SK-N-MC (cell line): ENCODE data around the gene TERT.

ENCODE experiments used
- EZH2 ChIP-seq: fragments of 200-600 bp; sonication (generic); IDR thresholded peaks from one replicate; pipeline ENCODE4 v1.6.1; 2017; ENCODE audit warnings: antibody characterized with exemption
- FOXP2 ChIP-seq: optimal IDR thresholded peaks from 2 replicates; pipeline ENCODE3; 2011; ENCODE audit warnings: mild to moderate bottlenecking, moderate library complexity; ENCODE audit not compliant: insufficient read depth; ENCODE audit errors: extremely low read length, control extremely low read depth
- POLR2AphosphoS5 ChIP-seq: IDR thresholded peaks from 2 replicates; pipeline ENCODE4 v1.6.1; 2012; ENCODE audit warnings: mild to moderate bottlenecking, low read depth, low read length, borderline replicate concordance

DNA sequence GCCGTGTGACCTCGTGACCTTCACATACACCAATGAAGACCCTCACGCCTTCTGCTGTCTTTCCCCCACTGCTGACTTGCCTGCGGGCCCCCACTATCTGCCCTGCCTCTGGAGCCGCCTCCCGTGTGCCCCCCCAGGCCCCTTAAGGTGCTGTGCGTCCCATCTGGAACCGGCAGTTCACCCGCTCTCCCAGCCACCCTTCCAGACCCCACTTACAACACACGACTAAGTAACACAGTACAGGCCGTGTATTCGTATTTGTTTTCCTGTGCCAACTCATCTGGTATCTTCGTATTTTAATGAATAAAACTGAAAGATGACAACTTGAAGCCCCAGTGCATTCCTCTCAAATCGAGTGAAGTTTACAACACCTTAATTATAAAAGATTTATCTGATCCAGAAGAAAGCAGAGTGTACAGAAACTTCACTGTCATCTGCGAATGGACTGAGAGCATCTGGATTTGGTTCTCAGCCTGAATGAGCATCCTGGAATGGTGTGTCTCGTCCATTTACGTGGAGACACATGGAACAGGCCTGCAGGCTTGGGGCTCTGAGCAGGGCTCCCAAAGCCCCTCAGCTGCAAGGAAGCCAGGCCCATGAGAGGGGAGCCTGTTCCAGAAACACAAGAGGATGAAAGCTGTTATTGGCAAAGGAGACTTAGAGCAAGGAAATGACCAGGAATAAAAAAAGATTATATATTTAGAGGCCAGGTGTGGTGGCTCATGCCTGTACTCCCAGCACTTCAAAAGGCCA lies 21.9 kb upstream of the TERT start:
- TF ChIP-seq POLR2AphosphoS5 (no peak), EZH2 (no peak), FOXP2 (no peak)
